PFSK-1 (cell line): Measurements from ENCODE around the gene IFTAP.

Experiments used
- FOXP2 ChIP-seq: optimal IDR thresholded peaks from 2 replicates; pipeline ENCODE3; 2011; ENCODE audit warnings: borderline replicate concordance, control low read depth, inconsistent platforms; ENCODE audit not compliant: insufficient read depth; ENCODE audit errors: extremely low read length, extremely low read depth
- POLR2AphosphoS5 ChIP-seq: IDR thresholded peaks from 2 replicates; pipeline ENCODE4 v1.6.1; 2012; ENCODE audit warnings: low read depth, mild to moderate bottlenecking, control low read depth, low read length, moderate library complexity
- SIN3A ChIP-seq: IDR thresholded peaks from 2 replicates; pipeline ENCODE4 v1.6.1; 2012; ENCODE audit warnings: mild to moderate bottlenecking, low read length, moderate library complexity, borderline replicate concordance; ENCODE audit not compliant: insufficient read depth
- TAF1 ChIP-seq: IDR thresholded peaks from 2 replicates; pipeline ENCODE4 v1.6.1; 2012; ENCODE audit warnings: low read length, control low read depth, borderline replicate concordance; ENCODE audit not compliant: insufficient read depth
- TF ChIP-seq, protein P1 (sequence below), 2 experiments: IDR thresholded peaks; 2 replicates each; pipeline versions ENCODE4 v1.6.1 to v1.8.0; 2011 to 2012; ENCODE audit warnings: low read depth in 2 of 2, low read length in 2 of 2, control low read depth in 1 of 2, inconsistent platforms in 1 of 2, mild to moderate bottlenecking in 1 of 2, moderate library complexity in 1 of 2; ENCODE audit not compliant: insufficient read depth in 1 of 2

The IFTAP gene

DNA sequence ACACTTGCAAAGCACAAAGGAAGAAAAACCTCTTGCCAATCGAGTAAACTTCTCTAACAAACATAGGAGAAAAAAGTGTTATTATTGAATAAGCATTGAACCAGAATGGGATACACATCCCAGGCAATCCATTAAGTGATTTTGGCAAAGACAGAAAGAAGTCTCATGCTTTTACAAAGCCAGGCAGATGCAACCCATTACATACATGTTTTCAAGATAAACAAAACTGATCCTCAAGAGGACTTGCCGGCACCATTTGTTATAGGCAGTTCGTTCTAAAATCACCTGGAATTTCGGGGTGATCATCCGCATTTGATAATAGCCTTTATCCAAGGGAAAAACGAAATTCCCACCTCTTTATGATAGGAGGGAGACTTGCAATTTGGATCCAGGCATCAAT is 101.3 kb downstream of the IFTAP start:
- TF ChIP-seq, protein P1, sequence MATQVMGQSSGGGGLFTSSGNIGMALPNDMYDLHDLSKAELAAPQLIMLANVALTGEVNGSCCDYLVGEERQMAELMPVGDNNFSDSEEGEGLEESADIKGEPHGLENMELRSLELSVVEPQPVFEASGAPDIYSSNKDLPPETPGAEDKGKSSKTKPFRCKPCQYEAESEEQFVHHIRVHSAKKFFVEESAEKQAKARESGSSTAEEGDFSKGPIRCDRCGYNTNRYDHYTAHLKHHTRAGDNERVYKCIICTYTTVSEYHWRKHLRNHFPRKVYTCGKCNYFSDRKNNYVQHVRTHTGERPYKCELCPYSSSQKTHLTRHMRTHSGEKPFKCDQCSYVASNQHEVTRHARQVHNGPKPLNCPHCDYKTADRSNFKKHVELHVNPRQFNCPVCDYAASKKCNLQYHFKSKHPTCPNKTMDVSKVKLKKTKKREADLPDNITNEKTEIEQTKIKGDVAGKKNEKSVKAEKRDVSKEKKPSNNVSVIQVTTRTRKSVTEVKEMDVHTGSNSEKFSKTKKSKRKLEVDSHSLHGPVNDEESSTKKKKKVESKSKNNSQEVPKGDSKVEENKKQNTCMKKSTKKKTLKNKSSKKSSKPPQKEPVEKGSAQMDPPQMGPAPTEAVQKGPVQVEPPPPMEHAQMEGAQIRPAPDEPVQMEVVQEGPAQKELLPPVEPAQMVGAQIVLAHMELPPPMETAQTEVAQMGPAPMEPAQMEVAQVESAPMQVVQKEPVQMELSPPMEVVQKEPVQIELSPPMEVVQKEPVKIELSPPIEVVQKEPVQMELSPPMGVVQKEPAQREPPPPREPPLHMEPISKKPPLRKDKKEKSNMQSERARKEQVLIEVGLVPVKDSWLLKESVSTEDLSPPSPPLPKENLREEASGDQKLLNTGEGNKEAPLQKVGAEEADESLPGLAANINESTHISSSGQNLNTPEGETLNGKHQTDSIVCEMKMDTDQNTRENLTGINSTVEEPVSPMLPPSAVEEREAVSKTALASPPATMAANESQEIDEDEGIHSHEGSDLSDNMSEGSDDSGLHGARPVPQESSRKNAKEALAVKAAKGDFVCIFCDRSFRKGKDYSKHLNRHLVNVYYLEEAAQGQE (IDR thresholded peaks at IDR 0.05; ENCODE audit: insufficient read depth in 1 of 2, low read depth in 2 of 2, low read length in 2 of 2): no peak
- TF ChIP-seq TAF1: no peak
- TF ChIP-seq SIN3A: no peak
- TF ChIP-seq FOXP2: no peak
- no peak for TF ChIP-seq POLR2AphosphoS5

DNA sequence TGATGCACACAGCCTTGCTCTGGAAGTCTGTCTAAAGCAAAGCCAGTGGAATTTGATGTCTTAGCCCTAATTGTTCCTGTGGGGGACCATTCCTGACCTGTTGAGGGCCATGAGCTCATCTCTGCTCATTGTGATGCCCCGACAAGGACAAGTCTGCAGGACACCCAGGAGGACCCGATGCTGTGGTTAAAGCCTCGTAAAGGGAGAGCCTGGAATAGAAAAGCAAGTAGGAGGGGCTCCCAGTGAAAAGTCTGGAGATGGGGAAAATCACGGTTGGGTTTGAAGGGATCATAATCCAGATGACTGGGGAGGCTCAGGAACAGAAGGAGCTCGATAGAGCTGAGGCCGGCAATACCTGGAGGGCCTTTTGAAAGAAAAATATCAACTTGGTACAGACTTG is 102.2 kb downstream of the IFTAP start:
- TF ChIP-seq, protein P1 (IDR thresholded peaks at IDR 0.05; ENCODE audit: insufficient read depth in 1 of 2, low read depth in 2 of 2, low read length in 2 of 2): no peak
- TF ChIP-seq TAF1 (no peak), SIN3A (no peak), POLR2AphosphoS5 (no peak), FOXP2 (no peak)

DNA sequence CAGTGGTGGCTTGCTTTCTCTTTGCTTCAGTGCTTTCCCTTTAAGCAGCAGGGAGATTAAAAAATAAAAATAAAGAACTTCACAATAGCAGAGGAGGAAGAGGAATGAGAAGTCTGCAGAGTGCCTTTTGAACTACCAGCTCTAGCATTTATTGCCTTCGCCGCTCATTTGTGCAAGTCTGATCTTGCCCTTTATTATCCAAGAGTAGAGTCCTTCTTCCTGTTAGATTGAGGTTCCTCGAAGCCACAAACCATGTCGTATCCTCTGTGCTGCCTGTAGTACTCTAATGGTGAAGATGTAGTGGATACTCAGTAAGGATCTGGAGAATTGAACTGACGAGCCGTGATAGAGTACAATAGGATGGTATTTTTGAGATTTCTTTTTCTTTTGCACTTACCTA is 105.0 kb downstream of the IFTAP start:
- TF ChIP-seq, protein P1 (IDR thresholded peaks at IDR 0.05; ENCODE audit: insufficient read depth in 1 of 2, low read depth in 2 of 2, low read length in 2 of 2): no peak
- TF ChIP-seq SIN3A (no peak), TAF1 (no peak), FOXP2 (no peak), POLR2AphosphoS5 (no peak)

GRCh38 chr11:36700246-36700645 is 105.9 kb downstream of the IFTAP start:
- TF ChIP-seq TAF1: no peak
- no peak for TF ChIP-seq SIN3A
- no peak for TF ChIP-seq FOXP2
- TF ChIP-seq, protein P1 (IDR thresholded peaks at IDR 0.05; ENCODE audit: insufficient read depth in 1 of 2, low read depth in 2 of 2, low read length in 2 of 2): no peak
- no peak for TF ChIP-seq POLR2AphosphoS5

GRCh38 chr11:36702330-36703054 is 108.2 kb downstream of the IFTAP start:
- TF ChIP-seq, protein P1 (IDR thresholded peaks at IDR 0.05; ENCODE audit: insufficient read depth in 1 of 2, low read depth in 2 of 2, low read length in 2 of 2): no peak
- TF ChIP-seq FOXP2: no peak
- no peak for TF ChIP-seq SIN3A
- no peak for TF ChIP-seq TAF1
- TF ChIP-seq POLR2AphosphoS5: no peak
